PC-9 (cell line): ENCODE measurements around the gene MAGEA3.

Experiments used
- CTCF ChIP-seq: fragments of 200-600 bp; sonication (generic); conservative IDR thresholded peaks from 2 replicates; pipeline ENCODE4 v1.6.1; 2017; ENCODE audit warnings: mixed run types, antibody characterized with exemption, mild to moderate bottlenecking, moderate library complexity
- EZH2 ChIP-seq: fragments of 200-600 bp; sonication (generic); IDR thresholded peaks from 2 replicates; pipeline ENCODE4 v1.8.0; 2017; ENCODE audit warnings: antibody characterized with exemption, low read depth

GRCh38 chrX:152733261-152733975, 34.8 kb downstream of the MAGEA3 start, which contains the start of the genes CSAG1 and MAGEA12:
- TF ChIP-seq CTCF (no peak), EZH2 (no peak)
